RWPE2 (cell line): ENCODE measurements around the gene MRPS22.

Experiments used
- ATAC-seq: fragments of 200-7000 bp; cut with Tn5 transposase; 3 replicates; pipeline ENCODE4 v1.9.1; 2021; ENCODE audit warnings: low read depth
- DNase-seq: peaks from one replicate; pipeline ENCODE4 v3.0.0-alpha.2; 2020; ENCODE audit warnings: low spot score
- H3K27ac ChIP-seq: fragments of 450-650 bp; 2 replicates; pipeline ENCODE4 v1.5.1; 2017; ENCODE audit warnings: mild to moderate bottlenecking; ENCODE audit not compliant: poor library complexity, severe bottlenecking
- H3K27me3 ChIP-seq: fragments of 250-450 bp; sonication (Bioruptor Pico); 2 replicates; pipeline ENCODE4 v1.5.1; 2021; ENCODE audit warnings: mild to moderate bottlenecking, moderate library complexity; ENCODE audit not compliant: insufficient read depth, poor library complexity, severe bottlenecking
- H3K36me3 ChIP-seq: fragments of 250-450 bp; sonication (Bioruptor Pico); 2 replicates; pipeline ENCODE4 v1.5.1; 2020; ENCODE audit warnings: low read depth, mild to moderate bottlenecking, moderate library complexity
- H3K4me1 ChIP-seq: fragments of 250-450 bp; sonication (Bioruptor Pico); 2 replicates; pipeline ENCODE4 v1.5.1; 2021; ENCODE audit warnings: mild to moderate bottlenecking, moderate library complexity; ENCODE audit not compliant: insufficient read depth, poor library complexity, severe bottlenecking
- H3K4me3 ChIP-seq: fragments of 250-450 bp; sonication (Bioruptor Pico); 2 replicates; pipeline ENCODE4 v1.5.1; 2021; ENCODE audit warnings: mild to moderate bottlenecking, moderate library complexity; ENCODE audit not compliant: severe bottlenecking
- H3K9me3 ChIP-seq: fragments of 250-450 bp; sonication (Bioruptor Pico); 2 replicates; pipeline ENCODE4 v1.5.1; 2021; ENCODE audit warnings: mild to moderate bottlenecking, moderate library complexity; ENCODE audit not compliant: severe bottlenecking
- TF ChIP-seq, protein P1 (sequence below): fragments of 450-650 bp; IDR thresholded peaks from one replicate; pipeline ENCODE4 v1.5.1; 2017; ENCODE audit warnings: mild to moderate bottlenecking, moderate library complexity; ENCODE audit not compliant: poor library complexity, severe bottlenecking

Gene MRPS22

GRCh38 chr3:139302084-139302800, 41.6 kb upstream of the MRPS22 start:
- peak; percentile 78 for DNase-seq
- peak; percentile 99 for ATAC-seq
- TF ChIP-seq, protein P1, sequence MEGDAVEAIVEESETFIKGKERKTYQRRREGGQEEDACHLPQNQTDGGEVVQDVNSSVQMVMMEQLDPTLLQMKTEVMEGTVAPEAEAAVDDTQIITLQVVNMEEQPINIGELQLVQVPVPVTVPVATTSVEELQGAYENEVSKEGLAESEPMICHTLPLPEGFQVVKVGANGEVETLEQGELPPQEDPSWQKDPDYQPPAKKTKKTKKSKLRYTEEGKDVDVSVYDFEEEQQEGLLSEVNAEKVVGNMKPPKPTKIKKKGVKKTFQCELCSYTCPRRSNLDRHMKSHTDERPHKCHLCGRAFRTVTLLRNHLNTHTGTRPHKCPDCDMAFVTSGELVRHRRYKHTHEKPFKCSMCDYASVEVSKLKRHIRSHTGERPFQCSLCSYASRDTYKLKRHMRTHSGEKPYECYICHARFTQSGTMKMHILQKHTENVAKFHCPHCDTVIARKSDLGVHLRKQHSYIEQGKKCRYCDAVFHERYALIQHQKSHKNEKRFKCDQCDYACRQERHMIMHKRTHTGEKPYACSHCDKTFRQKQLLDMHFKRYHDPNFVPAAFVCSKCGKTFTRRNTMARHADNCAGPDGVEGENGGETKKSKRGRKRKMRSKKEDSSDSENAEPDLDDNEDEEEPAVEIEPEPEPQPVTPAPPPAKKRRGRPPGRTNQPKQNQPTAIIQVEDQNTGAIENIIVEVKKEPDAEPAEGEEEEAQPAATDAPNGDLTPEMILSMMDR = no peak
- no peaks in the 10 kb centered on the region for H3K36me3 ChIP-seq
- H3K4me3 ChIP-seq = no peak overlapping the region
- no peaks in the 10 kb centered on the region for H3K27me3 ChIP-seq
- peak overlapping the region; percentile 54 for H3K27ac ChIP-seq
- H3K9me3 ChIP-seq = no peaks in the 10 kb centered on the region
- H3K4me1 ChIP-seq = peaks cover 16% of the 10 kb centered on the region

- no peak for DNase-seq
Measured at GRCh38 chr3:139302801-139303113, 41.1 kb upstream of the MRPS22 start.

DNA sequence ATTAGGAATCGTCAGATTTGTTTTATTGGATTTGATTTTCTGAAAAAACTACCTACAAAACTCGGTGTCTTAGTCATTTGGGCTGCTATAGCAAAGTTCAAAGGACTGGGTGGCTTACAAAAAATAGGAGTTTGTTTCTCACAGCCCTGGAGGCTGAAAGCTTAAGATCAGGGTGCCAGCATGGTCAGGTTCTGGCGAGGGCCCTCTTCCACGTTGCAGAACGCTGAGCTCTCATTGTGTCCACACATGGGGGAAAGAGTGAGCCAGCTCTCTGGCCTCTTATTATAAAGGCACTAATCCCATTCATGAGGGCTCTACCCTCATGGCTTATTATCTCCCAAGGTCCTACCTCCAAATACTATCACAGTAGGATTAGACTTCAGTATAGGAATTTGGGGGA, 40.6 kb upstream of the MRPS22 start:
- no peak for DNase-seq
- ATAC-seq = no peak
- H3K36me3 ChIP-seq = no peaks in the 10 kb centered on the region
- H3K4me3 ChIP-seq = no peak overlapping the region
- peak overlapping the region; percentile 54 for H3K27ac ChIP-seq
- TF ChIP-seq, protein P1 = no peak
- H3K27me3 ChIP-seq = no peaks in the 10 kb centered on the region
- H3K4me1 ChIP-seq = peaks cover 16% of the 10 kb centered on the region
- H3K9me3 ChIP-seq = no peaks in the 10 kb centered on the region

More at GRCh38 chr3:139302801-139303113, 41.1 kb upstream of the MRPS22 start:
- TF ChIP-seq, protein P1 = no peak
- peaks cover 16% of the 10 kb centered on the region for H3K4me1 ChIP-seq
- no peak for ATAC-seq
- H3K4me3 ChIP-seq = no peak overlapping the region
- no peaks in the 10 kb centered on the region for H3K9me3 ChIP-seq
- H3K27me3 ChIP-seq = no peaks in the 10 kb centered on the region
- no peaks in the 10 kb centered on the region for H3K36me3 ChIP-seq
- H3K27ac ChIP-seq = peak overlapping the region; percentile 54

GRCh38 chr3:139304383-139304782, 39.4 kb upstream of the MRPS22 start:
- H3K4me3 ChIP-seq = no peak overlapping the region
- H3K4me1 ChIP-seq = peaks cover 20% of the 10 kb centered on the region
- H3K36me3 ChIP-seq = no peaks in the 10 kb centered on the region
- ATAC-seq (no peak), DNase-seq (no peak)
- H3K27ac ChIP-seq = no peak overlapping the region
- TF ChIP-seq, protein P1 = no peak
- H3K27me3 ChIP-seq = no peaks in the 10 kb centered on the region
- H3K9me3 ChIP-seq = no peaks in the 10 kb centered on the region

DNA sequence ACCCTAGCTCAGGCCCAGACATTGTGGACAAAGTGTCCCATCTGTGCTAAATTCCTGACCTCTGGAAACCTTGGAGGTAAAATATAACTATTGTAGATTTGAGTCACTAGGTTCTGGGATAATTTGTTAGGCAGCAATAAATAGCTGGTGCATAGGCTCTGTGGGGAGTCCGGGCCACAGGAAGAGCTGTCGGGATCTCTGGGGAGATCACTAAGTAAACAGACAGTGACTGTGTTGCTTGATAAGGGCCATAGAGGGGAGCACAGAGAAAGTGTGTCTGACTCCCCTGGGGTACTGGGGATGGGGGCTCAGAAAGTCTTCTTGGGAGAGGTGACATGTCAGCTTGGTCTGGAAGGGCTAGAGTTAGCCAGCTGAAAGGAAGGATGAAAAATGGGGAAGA, 37.7 kb upstream of the MRPS22 start:
- no peak for DNase-seq
- H3K36me3 ChIP-seq = no peaks in the 10 kb centered on the region
- no peaks in the 10 kb centered on the region for H3K27me3 ChIP-seq
- H3K4me3 ChIP-seq = no peak overlapping the region
- H3K9me3 ChIP-seq = no peaks in the 10 kb centered on the region
- TF ChIP-seq, protein P1 = no peak
- H3K27ac ChIP-seq = no peak overlapping the region
- ATAC-seq = no peak
- H3K4me1 ChIP-seq = peaks cover 33% of the 10 kb centered on the region
